PC-9 (cell line): ENCODE data around the gene SPATA1. TPM values are rescaled to one million over a fixed set of nuclear protein-coding genes. Genes with fewer than 3 reads are reported as not detected.
A peak's percentile ranks its signal among the peaks of the same experiment; 100 is the strongest.
"Not testable (repeated sequence)": the region's sequence is repeated elsewhere in the genome, so short reads cannot be mapped to it uniquely, and the experiment has no call there.

ENCODE experiments used
- BruUV-seq: library from RNA; stranded (reverse); fragments of 400-500 nt; replicated peaks from 2 replicates; lab custom pipeline; 2021; lab: Mats Ljungman, UMichigan
- CTCF ChIA-PET: fragments of 300-600 bp; sonication (Branson Sonifier 250); formaldehyde crosslinking; loops from one replicate; lab custom pipeline; 2022; ENCODE audit warnings: antibody characterized with exemption; lab: Charles Lee
- POLR2A ChIA-PET: fragments of 300-600 bp; sonication (Branson Sonifier 250); formaldehyde crosslinking; loops from one replicate; lab custom pipeline; 2022; ENCODE audit warnings: antibody characterized with exemption; ENCODE audit not compliant: unreplicated experiment; lab: Charles Lee
- DNase-seq, 2 experiments: peaks; one replicate each; pipeline versions ENCODE4 v3.0.0 to v3.0.0-alpha.2; 2015 to 2022; ENCODE audit warnings: mixed read lengths in 1 of 2
- H2AFZ ChIP-seq: fragments of 200-600 bp; sonication (generic); 2 replicates; pipeline ENCODE4 v1.8.1; 2017; ENCODE audit warnings: antibody characterized with exemption
- H3F3A ChIP-seq: fragments of 200-600 bp; sonication (generic); 2 replicates; pipeline ENCODE4 v1.8.1; 2017; ENCODE audit warnings: antibody characterized with exemption, mild to moderate bottlenecking, low read depth; ENCODE audit not compliant: insufficient read depth
- H3K27ac ChIP-seq: fragments of 200-600 bp; sonication (generic); 2 replicates; pipeline ENCODE4 v1.6.1; 2016; ENCODE audit warnings: mixed run types
- H3K27me3 ChIP-seq: fragments of 200-600 bp; sonication (generic); 2 replicates; pipeline ENCODE4 v1.6.1; 2016; ENCODE audit warnings: low read depth, mixed run types; ENCODE audit not compliant: insufficient read depth
- H3K36me3 ChIP-seq: fragments of 200-600 bp; sonication (generic); 2 replicates; pipeline ENCODE4 v1.6.1; 2016; ENCODE audit warnings: low read depth, mixed run types
- H3K4me1 ChIP-seq: fragments of 200-600 bp; sonication (generic); replicated peaks from 2 replicates; pipeline ENCODE4 v1.6.1; 2016; ENCODE audit warnings: mixed run types; ENCODE audit not compliant: insufficient read depth
- H3K4me2 ChIP-seq: fragments of 200-600 bp; sonication (generic); 2 replicates; pipeline ENCODE4 v1.6.1; 2017; ENCODE audit warnings: mixed run types
- H3K4me3 ChIP-seq: fragments of 200-600 bp; sonication (generic); 2 replicates; pipeline ENCODE4 v1.6.1; 2016; ENCODE audit warnings: mixed run types
- H3K79me2 ChIP-seq: fragments of 200-600 bp; sonication (generic); 2 replicates; pipeline ENCODE4 v1.6.1; 2017; ENCODE audit warnings: low read depth, mixed run types
- H3K9me2 ChIP-seq: fragments of 200-600 bp; sonication (generic); 2 replicates; pipeline ENCODE4 v1.8.1; 2017; ENCODE audit warnings: mild to moderate bottlenecking; ENCODE audit not compliant: insufficient read depth
- H3K9me3 ChIP-seq: fragments of 200-600 bp; sonication (generic); 2 replicates; pipeline ENCODE4 v1.8.1; 2016; ENCODE audit warnings: low read depth; ENCODE audit not compliant: insufficient read depth
- H4K20me1 ChIP-seq: fragments of 200-600 bp; sonication (generic); 2 replicates; pipeline ENCODE4 v1.8.1; 2017; ENCODE audit not compliant: insufficient read depth
- EZH2 ChIP-seq: fragments of 200-600 bp; sonication (generic); IDR thresholded peaks from 2 replicates; pipeline ENCODE4 v1.8.0; 2017; ENCODE audit warnings: antibody characterized with exemption, low read depth
- intact Hi-C: fragments of 100-400 bp; cut with micrococcal nuclease; formaldehyde crosslinking; loops from one replicate; pipeline ENCODE4 v1.10.0; 2022; ENCODE audit not compliant: unreplicated experiment
- total RNA-seq: library from RNA; stranded (reverse); gene quantifications from 2 replicates; pipeline ENCODE4 v1.2.3, GENCODE V29; 2021
- TF ChIP-seq, protein P1 (sequence below): fragments of 200-600 bp; sonication (generic); conservative IDR thresholded peaks from 2 replicates; pipeline ENCODE4 v1.6.1; 2017; ENCODE audit warnings: mixed run types, antibody characterized with exemption, mild to moderate bottlenecking, moderate library complexity

SPATA1 gene
- total RNA-seq, 1 experiment from 2014 or later, result 1.9 TPM

DNA sequence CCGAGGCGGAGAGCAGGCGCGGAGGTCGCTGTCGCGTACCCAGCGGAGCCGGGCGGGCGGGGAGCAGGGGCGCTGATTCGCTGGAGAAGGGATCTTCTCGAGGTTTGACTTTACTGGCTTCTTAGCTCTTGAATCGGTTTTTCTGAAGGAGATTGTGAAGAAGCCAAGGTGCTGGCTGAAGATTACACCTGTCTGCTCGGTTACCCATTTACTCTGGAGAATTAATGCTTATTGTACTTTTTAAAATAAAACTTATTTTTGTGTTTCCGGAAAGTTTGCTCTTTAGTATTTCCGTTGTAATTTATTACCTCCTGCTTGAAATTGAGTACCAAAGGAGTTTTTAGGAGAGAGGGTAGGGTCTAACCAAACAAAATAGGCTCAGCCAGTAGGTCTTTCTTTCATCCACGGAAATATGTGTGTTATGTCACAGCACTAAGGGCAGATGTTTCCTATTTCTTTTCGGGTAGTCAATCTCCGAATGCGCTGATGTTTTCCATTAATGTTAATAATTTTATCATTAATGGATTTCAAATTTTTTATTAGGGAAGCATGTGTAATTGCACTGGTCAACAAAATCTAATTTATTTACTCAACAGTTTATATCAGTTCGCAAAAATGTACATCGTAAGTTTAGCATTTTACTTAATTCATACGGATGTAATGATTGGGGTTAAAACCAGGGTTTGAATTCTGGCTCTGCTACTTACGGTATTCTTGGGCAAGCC is 705 bp downstream of the SPATA1 start:
- Histone ChIP-seq H3K4me2 (peak overlapping the region; percentile 83), H3K9me3 (no peaks in the 10 kb centered on the region; the same call in 1 of the 2 replicates), H2AFZ (peak overlapping the region; percentile 77), H3K36me3 (no peaks in the 10 kb centered on the region), H3F3A (peaks cover 22% of the 10 kb centered on the region), H3K27ac (peak overlapping the region; percentile 96), H3K79me2 (peaks cover 47% of the 10 kb centered on the region), H3K4me3 (peak overlapping the region; percentile 81), H3K27me3 (no peaks in the 10 kb centered on the region), H3K4me1 (peaks cover 28% of the 10 kb centered on the region), H3K9me2 (no peaks in the 10 kb centered on the region), H4K20me1 (peaks cover 24% of the 10 kb centered on the region)
- intact Hi-C loops, result loop anchor here (1.0 to 5.0 kb wide), 4 partner anchors 66 to 185 kb away; partner anchors contain the start of gene SSX2IP
- ChIA-PET CTCF (interaction anchor here (1.0 kb wide), 1 partner anchor 114 kb away, joined by 3 read pairs; no protein-coding TSS in a partner anchor), POLR2A (interaction anchor here (0.5 to 1.1 kb wide), 11 partner anchors 27 to 1710 kb away, joined by 3 to 14 read pairs (median 3); partner anchors contain the start of gene CTBS)
- TF ChIP-seq EZH2, result no peak
- TF ChIP-seq, protein P1, sequence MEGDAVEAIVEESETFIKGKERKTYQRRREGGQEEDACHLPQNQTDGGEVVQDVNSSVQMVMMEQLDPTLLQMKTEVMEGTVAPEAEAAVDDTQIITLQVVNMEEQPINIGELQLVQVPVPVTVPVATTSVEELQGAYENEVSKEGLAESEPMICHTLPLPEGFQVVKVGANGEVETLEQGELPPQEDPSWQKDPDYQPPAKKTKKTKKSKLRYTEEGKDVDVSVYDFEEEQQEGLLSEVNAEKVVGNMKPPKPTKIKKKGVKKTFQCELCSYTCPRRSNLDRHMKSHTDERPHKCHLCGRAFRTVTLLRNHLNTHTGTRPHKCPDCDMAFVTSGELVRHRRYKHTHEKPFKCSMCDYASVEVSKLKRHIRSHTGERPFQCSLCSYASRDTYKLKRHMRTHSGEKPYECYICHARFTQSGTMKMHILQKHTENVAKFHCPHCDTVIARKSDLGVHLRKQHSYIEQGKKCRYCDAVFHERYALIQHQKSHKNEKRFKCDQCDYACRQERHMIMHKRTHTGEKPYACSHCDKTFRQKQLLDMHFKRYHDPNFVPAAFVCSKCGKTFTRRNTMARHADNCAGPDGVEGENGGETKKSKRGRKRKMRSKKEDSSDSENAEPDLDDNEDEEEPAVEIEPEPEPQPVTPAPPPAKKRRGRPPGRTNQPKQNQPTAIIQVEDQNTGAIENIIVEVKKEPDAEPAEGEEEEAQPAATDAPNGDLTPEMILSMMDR, result no peak
- BruUV-seq, result TSS peak; percentile 61
- no peak for DNase-seq

DNA sequence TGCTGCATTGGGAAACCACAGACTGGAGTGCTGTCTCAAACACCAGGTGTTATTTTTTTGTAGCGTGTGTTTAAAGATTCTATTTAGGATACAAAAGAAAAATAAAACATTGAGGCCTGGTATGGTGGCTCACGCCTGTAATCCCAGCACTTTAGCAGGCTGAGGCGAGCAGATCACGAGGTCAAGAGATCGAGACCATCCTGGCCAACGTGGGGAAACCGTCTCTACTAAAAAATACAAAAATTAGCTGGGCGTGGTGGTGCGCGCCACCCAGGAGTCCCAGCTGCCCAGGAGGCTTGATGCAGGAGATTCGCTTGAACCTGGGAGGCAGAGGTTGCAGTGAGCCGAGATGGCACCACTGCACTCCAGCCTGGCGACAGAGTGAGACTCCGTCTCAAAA is 1.7 kb downstream of the SPATA1 start:
- intact Hi-C loops, result loop anchor here (2.0 to 5.0 kb wide), 2 partner anchors 113 to 184 kb away; partner anchors contain the start of gene SSX2IP
- POLR2A ChIA-PET, H3K9me2 ChIP-seq, DNase-seq, BruUV-seq, CTCF ChIA-PET, H3K27me3 ChIP-seq, H3K9me3 ChIP-seq, H2AFZ ChIP-seq, H3K27ac ChIP-seq, H3K36me3 ChIP-seq: not testable (repeated sequence)
- Histone ChIP-seq H3K4me3 (peak overlapping the region; percentile 81; the same call in 1 of the 2 replicates), H4K20me1 (peaks cover 16% of the 10 kb centered on the region), H3K79me2 (peaks cover 37% of the 10 kb centered on the region), H3K4me1 (peaks cover 24% of the 10 kb centered on the region), H3F3A (peaks cover 22% of the 10 kb centered on the region), H3K4me2 (peak overlapping the region; percentile 83)

DNA sequence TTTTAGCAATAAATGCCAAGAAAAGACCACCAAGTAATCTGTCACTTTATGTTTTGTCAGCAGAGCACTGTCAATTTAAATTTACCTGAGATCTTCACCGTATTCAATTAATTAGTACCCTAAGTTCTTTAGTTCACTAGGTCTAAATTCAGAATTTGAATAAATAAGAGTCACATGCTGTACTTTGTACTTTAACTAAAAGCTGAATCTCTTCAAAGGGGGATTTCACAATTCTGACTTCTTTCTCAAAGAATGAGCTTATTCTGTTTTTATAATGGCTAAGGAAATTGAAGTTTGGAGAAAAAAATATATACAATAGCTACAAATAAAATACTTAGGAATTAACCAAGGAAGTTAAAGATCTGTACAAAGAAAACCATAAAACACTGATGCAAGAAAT is 2.3 kb downstream of the SPATA1 start:
- Histone ChIP-seq H3K27me3 (no peaks in the 10 kb centered on the region), H3K4me3 (no peak overlapping the region), H3F3A (peaks cover 22% of the 10 kb centered on the region), H3K4me2 (no peak overlapping the region), H4K20me1 (peaks cover 10% of the 10 kb centered on the region), H2AFZ (no peak overlapping the region), H3K9me2 (no peaks in the 10 kb centered on the region), H3K4me1 (peaks cover 18% of the 10 kb centered on the region), H3K79me2 (peaks cover 30% of the 10 kb centered on the region), H3K36me3 (no peaks in the 10 kb centered on the region), H3K9me3 (no peaks in the 10 kb centered on the region; the same call in 1 of the 2 replicates), H3K27ac (no peak overlapping the region)
- no peak for TF ChIP-seq EZH2
- TF ChIP-seq, protein P1, result no peak
- CTCF ChIA-PET, result no interaction called here
- no peak for DNase-seq
- POLR2A ChIA-PET, result no interaction called here
- intact Hi-C loops, result loop anchor here (5.0 kb wide), 1 partner anchor 184 kb away; the partner anchor contains the start of gene SSX2IP
- BruUV-seq, result no TSS peak
